ENCODE results near the gene AKAP6.

- TF ChIP-seq CREB1 (IDR thresholded peaks at IDR 0.05) (no peak), POLR2A (IDR thresholded peaks at IDR 0.05; ENCODE audit: control extremely low read depth in 1 of 2, low read depth in 2 of 2, low read length in 2 of 2) (no peak), EP300 (IDR thresholded peaks at IDR 0.05; ENCODE audit: borderline replicate concordance in 1 of 2, low read depth in 2 of 2, low read length in 2 of 2) (no peak), HDAC6 (IDR thresholded peaks at IDR 0.05; ENCODE audit: low read depth, low read length) (no peak), ZNF274 (IDR thresholded peaks at IDR 0.05; ENCODE audit: borderline replicate concordance, extremely low read depth, low read length) (no peak), YY1 (IDR thresholded peaks at IDR 0.05; ENCODE audit: low read depth, low read length) (no peak)
Measured at GRCh38 chr14:32329690-32330285, 690 bp downstream of the AKAP6 start.
